Brain microvascular endothelial cell (primary cell): ENCODE data around the gene DDRGK1.
"Not testable (repeated sequence)": the region's sequence is repeated elsewhere in the genome, so short reads cannot be mapped to it uniquely, and the experiment has no call there.

Source experiments
- DNase-seq: peaks from one replicate; pipeline ENCODE4 v3.0.0-alpha.2; 2020
- H3K27ac ChIP-seq: fragments of 250-450 bp; sonication (Bioruptor Pico); 2 replicates; pipeline ENCODE4 v1.5.1; 2020; ENCODE audit warnings: mild to moderate bottlenecking, moderate library complexity
- H3K27me3 ChIP-seq: fragments of 250-450 bp; sonication (Bioruptor Pico); replicated peaks from 2 replicates; pipeline ENCODE4 v1.5.1; 2020; ENCODE audit warnings: mild to moderate bottlenecking
- H3K36me3 ChIP-seq: fragments of 250-450 bp; sonication (Bioruptor Pico); replicated peaks from 2 replicates; pipeline ENCODE4 v1.5.1; 2020; ENCODE audit warnings: mild to moderate bottlenecking
- H3K4me3 ChIP-seq: 2 replicates; pipeline ENCODE4 v1.5.1; 2011; ENCODE audit warnings: low read depth, mild to moderate bottlenecking, control low read depth, low read length, moderate library complexity
- CTCF ChIP-seq: IDR thresholded peaks from 2 replicates; pipeline ENCODE4 v1.5.1; 2011; ENCODE audit warnings: low read depth, mild to moderate bottlenecking, moderate library complexity, low read length, control low read depth, inconsistent platforms; ENCODE audit errors: missing control alignments
- in situ Hi-C: cut with HindIII; loops from 2 replicates; pipeline ENCODE4 v1.10.0; 2017; ENCODE audit warnings: low sequenced_read_pairs, low pct_ligation_motif_present

DDRGK1 gene

GRCh38 chr20:3183896-3184612 is 20.4 kb downstream of the DDRGK1 start:
- H3K27me3 ChIP-seq = no peaks in the 10 kb centered on the region
- TF ChIP-seq CTCF = no peak
- in situ Hi-C loops = no loop called here
- H3K4me3 ChIP-seq = no peak overlapping the region
- DNase-seq = no peak
- no peaks in the 10 kb centered on the region for H3K36me3 ChIP-seq
- no peak overlapping the region for H3K27ac ChIP-seq

GRCh38 chr20:3182429-3182828 is 22.1 kb downstream of the DDRGK1 start:
- H3K4me3 ChIP-seq, H3K27me3 ChIP-seq, H3K36me3 ChIP-seq, DNase-seq, H3K27ac ChIP-seq, in situ Hi-C loops: not testable (repeated sequence)

- Histone ChIP-seq H3K36me3 (no peaks in the 10 kb centered on the region), H3K27me3 (no peaks in the 10 kb centered on the region), H3K4me3 (no peak overlapping the region), H3K27ac (no peak overlapping the region)
- no peak for TF ChIP-seq CTCF
- in situ Hi-C loops = no loop called here
- no peak for DNase-seq
These were observed 23.2 kb downstream of the DDRGK1 start for GRCh38 chr20:3181270-3181669.

DNA sequence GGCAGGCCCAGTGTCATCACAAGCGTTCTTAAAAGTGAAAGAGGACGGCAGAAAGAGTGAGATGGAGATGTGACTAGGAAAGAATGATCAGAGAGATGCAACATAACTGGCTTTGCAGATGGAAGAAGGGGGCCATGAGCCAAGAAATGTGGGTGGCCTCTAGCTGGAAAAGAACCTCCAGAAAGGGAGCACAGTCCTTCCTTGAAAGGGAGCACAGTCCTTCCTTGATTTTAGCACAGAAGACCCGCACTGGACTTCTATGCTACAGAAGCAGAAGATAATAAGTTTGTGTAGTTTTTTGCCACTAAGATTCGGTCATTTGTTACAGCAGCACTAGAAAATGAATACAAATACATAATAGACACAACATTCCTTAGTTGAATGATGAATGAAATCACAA is 24.2 kb downstream of the DDRGK1 start:
- no peaks in the 10 kb centered on the region for H3K36me3 ChIP-seq
- DNase-seq = no peak
- no peaks in the 10 kb centered on the region for H3K27me3 ChIP-seq
- H3K27ac ChIP-seq = no peak overlapping the region
- TF ChIP-seq CTCF = no peak
- in situ Hi-C loops = no loop called here
- H3K4me3 ChIP-seq = no peak overlapping the region

- H3K27me3 ChIP-seq = no peaks in the 10 kb centered on the region
- no peak for TF ChIP-seq CTCF
These were observed 26.6 kb downstream of the DDRGK1 start for GRCh38 chr20:3177746-3178485.

DNA sequence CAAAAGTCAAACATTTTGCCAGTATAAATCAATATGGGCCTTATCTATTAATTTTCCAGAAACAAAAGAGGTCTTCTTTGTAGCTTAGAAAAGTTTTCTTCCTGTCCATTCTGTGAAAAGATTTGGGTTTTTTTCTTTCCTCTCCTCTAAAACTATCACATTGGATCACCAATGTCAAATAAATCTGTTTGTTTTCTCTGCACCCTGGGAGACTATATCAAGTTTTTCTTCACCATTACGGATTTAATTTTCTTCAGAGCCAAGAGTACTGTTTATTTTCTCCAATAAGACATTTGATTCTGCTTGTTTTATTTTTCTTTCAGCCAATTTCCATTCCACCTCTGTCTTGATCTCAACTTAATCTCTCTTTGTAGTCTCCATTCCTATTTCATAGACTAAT is 29.2 kb downstream of the DDRGK1 start:
- Histone ChIP-seq H3K27me3 (no peaks in the 10 kb centered on the region), H3K4me3 (no peak overlapping the region), H3K27ac (no peak overlapping the region), H3K36me3 (no peaks in the 10 kb centered on the region)
- in situ Hi-C loops = no loop called here
- no peak for DNase-seq
- no peak for TF ChIP-seq CTCF

More at GRCh38 chr20:3177746-3178485, 26.6 kb downstream of the DDRGK1 start:
- Histone ChIP-seq H3K36me3 (no peaks in the 10 kb centered on the region), H3K27ac (no peak overlapping the region), H3K4me3 (no peak overlapping the region)
- in situ Hi-C loops = no loop called here
- DNase-seq = no peak
